A673 (cell line): Measurements from ENCODE around the gene CDK11B. TPM values are rescaled to one million over a fixed set of nuclear protein-coding genes. Genes with fewer than 3 reads are reported as not detected.

Experiments
- BruUV-seq: library from RNA; stranded (reverse); fragments of 400-500 nt; replicated peaks from 2 replicates; lab custom pipeline; 2021; lab: Mats Ljungman, UMichigan
- CTCF ChIA-PET: fragments of 300-600 bp; sonication (Branson Sonifier 250); formaldehyde crosslinking; loops from one replicate; lab custom pipeline; 2022; ENCODE audit warnings: antibody characterized with exemption; lab: Charles Lee
- POLR2A ChIA-PET: fragments of 300-600 bp; sonication (Branson Sonifier 250); formaldehyde crosslinking; loops from one replicate; lab custom pipeline; 2022; ENCODE audit warnings: antibody characterized with exemption; ENCODE audit not compliant: low non-redundant PET; lab: Charles Lee
- DNase-seq: peaks from one replicate; pipeline ENCODE4 v3.0.0-alpha.2; 2015; ENCODE audit warnings: low spot score
- H3K27ac ChIP-seq: fragments of 200-600 bp; sonication (generic); 2 replicates; pipeline ENCODE4 v1.5.1; 2016; ENCODE audit warnings: mixed run types, low read depth, mild to moderate bottlenecking, mixed read lengths, antibody characterized with exemption, low read length; ENCODE audit not compliant: poor library complexity, severe bottlenecking
- H3K27me3 ChIP-seq: fragments of 200-600 bp; sonication (generic); replicated peaks from 2 replicates; pipeline ENCODE4 v1.6.1; 2017; ENCODE audit warnings: mixed run types, low read depth, mild to moderate bottlenecking, mixed read lengths, antibody characterized with exemption, low read length; ENCODE audit not compliant: insufficient read depth, poor library complexity
- H3K36me3 ChIP-seq: fragments of 200-600 bp; sonication (generic); 2 replicates; pipeline ENCODE4 v1.6.1; 2016; ENCODE audit warnings: mixed run types, mild to moderate bottlenecking, mixed read lengths, antibody characterized with exemption, low read length; ENCODE audit not compliant: insufficient read depth, poor library complexity, severe bottlenecking
- H3K4me1 ChIP-seq: fragments of 200-600 bp; sonication (generic); 2 replicates; pipeline ENCODE4 v1.6.1; 2017; ENCODE audit warnings: mixed run types, mild to moderate bottlenecking, mixed read lengths, antibody characterized with exemption, low read length; ENCODE audit not compliant: insufficient read depth, poor library complexity, severe bottlenecking
- H3K4me3 ChIP-seq: fragments of 200-600 bp; sonication (generic); 2 replicates; pipeline ENCODE4 v1.5.1; 2016; ENCODE audit warnings: low read depth, mixed run types, mild to moderate bottlenecking, mixed read lengths, low read length; ENCODE audit not compliant: poor library complexity, severe bottlenecking
- H3K9me3 ChIP-seq: fragments of 200-600 bp; sonication (generic); 2 replicates; pipeline ENCODE4 v1.6.1; 2016; ENCODE audit warnings: mixed run types, low read depth, mild to moderate bottlenecking, mixed read lengths, antibody characterized with exemption, low read length; ENCODE audit not compliant: poor library complexity, severe bottlenecking
- CTCF ChIP-seq: fragments of 300-800, 200-600 bp; sonication (generic); conservative IDR thresholded peaks from 2 replicates; pipeline ENCODE4 v1.5.1; 2017; ENCODE audit warnings: low read depth, mild to moderate bottlenecking, antibody characterized with exemption, low read length, moderate library complexity, mixed read lengths
- EZH2 ChIP-seq: fragments of 200-600 bp; sonication (generic); IDR thresholded peaks from 2 replicates; pipeline ENCODE4 v1.6.1; 2017; ENCODE audit warnings: borderline replicate concordance, low read depth, mild to moderate bottlenecking, mixed read lengths, antibody characterized with exemption, low read length; ENCODE audit not compliant: poor library complexity, severe bottlenecking
- intact Hi-C: fragments of 100-400 bp; cut with micrococcal nuclease; formaldehyde crosslinking; loops from one replicate; pipeline ENCODE4 v1.10.0; 2022; ENCODE audit not compliant: unreplicated experiment
- total RNA-seq: library from RNA; stranded (reverse); gene quantifications from 2 replicates; pipeline ENCODE4 v1.2.3, GENCODE V29; 2021

The CDK11B gene
- total RNA-seq, 1 experiment from 2014 or later, result 38.1 TPM

GRCh38 chr1:1617516-1617915 lies 41.3 kb downstream of the CDK11B start:
- CTCF ChIA-PET, result no interaction called here
- no peak for DNase-seq
- no peak for TF ChIP-seq EZH2
- no peak for TF ChIP-seq CTCF
- POLR2A ChIA-PET, result no interaction called here
- Histone ChIP-seq H3K4me1 (peaks cover 7% of the 10 kb centered on the region), H3K27me3 (no peaks in the 10 kb centered on the region), H3K4me3 (no peak overlapping the region), H3K9me3 (no peaks in the 10 kb centered on the region), H3K27ac (no peak overlapping the region), H3K36me3 (no peaks in the 10 kb centered on the region)
- TSS peak; percentile 51 for BruUV-seq
- intact Hi-C loops, result no loop called here

GRCh38 chr1:1616838-1617237 lies 42.0 kb downstream of the CDK11B start:
- Histone ChIP-seq H3K27ac (peak overlapping the region; percentile 100), H3K27me3 (no peaks in the 10 kb centered on the region), H3K4me1 (peaks cover 7% of the 10 kb centered on the region), H3K9me3 (no peaks in the 10 kb centered on the region), H3K4me3 (peak overlapping the region; percentile 90), H3K36me3 (no peaks in the 10 kb centered on the region)
- TF ChIP-seq CTCF (no peak), EZH2 (no peak)
- DNase-seq, result no peak
- intact Hi-C loops, result no loop called here
- BruUV-seq, result no TSS peak
- ChIA-PET POLR2A (no interaction called here), CTCF (no interaction called here)

- ChIA-PET POLR2A (interaction anchor here (0.6 kb wide), 1 partner anchor 15 kb away, joined by 4 read pairs; no protein-coding TSS in a partner anchor), CTCF (no interaction called here)
- BruUV-seq, result no TSS peak
- Histone ChIP-seq H3K4me3 (peak overlapping the region; percentile 90), H3K9me3 (no peaks in the 10 kb centered on the region), H3K36me3 (no peaks in the 10 kb centered on the region), H3K27ac (peak overlapping the region; percentile 100), H3K27me3 (no peaks in the 10 kb centered on the region), H3K4me1 (peaks cover 7% of the 10 kb centered on the region)
- TF ChIP-seq EZH2, result no peak
- TF ChIP-seq CTCF, result no peak
- intact Hi-C loops, result no loop called here
- no peak for DNase-seq
Measured at GRCh38 chr1:1616045-1616790, 42.6 kb downstream of the CDK11B start.
